GM19193 (cell line): Measurements from ENCODE around the gene KRT78.

Experiments
- POLR2A ChIP-seq: IDR thresholded peaks from 4 replicates; pipeline ENCODE4 v1.6.1; 2011; ENCODE audit not compliant: insufficient read depth, insufficient read length; ENCODE audit errors: extremely low read depth

Gene KRT78

GRCh38 chr12:52796839-52797528 lies 51.8 kb downstream of the KRT78 start:
- TF ChIP-seq POLR2A, result no peak

DNA sequence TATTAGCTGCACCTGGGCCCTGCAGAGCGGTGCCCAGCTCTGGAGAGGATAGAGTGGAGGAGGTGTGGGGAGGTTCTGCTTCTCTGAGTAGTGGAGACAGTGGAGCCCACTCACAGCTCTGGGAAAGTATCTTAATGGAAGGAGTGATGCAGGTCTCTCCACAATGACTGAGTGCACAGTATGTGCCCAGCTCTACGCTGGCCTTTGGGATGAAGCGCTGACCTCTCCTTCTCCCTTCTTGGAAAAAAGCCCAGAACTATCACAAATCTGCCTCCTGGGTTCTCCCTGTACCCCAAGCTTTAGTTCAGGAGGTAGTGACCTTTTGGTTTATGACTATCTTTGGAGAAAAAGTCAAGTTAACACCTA lies 52.4 kb downstream of the KRT78 start:
- TF ChIP-seq POLR2A, result no peak

DNA sequence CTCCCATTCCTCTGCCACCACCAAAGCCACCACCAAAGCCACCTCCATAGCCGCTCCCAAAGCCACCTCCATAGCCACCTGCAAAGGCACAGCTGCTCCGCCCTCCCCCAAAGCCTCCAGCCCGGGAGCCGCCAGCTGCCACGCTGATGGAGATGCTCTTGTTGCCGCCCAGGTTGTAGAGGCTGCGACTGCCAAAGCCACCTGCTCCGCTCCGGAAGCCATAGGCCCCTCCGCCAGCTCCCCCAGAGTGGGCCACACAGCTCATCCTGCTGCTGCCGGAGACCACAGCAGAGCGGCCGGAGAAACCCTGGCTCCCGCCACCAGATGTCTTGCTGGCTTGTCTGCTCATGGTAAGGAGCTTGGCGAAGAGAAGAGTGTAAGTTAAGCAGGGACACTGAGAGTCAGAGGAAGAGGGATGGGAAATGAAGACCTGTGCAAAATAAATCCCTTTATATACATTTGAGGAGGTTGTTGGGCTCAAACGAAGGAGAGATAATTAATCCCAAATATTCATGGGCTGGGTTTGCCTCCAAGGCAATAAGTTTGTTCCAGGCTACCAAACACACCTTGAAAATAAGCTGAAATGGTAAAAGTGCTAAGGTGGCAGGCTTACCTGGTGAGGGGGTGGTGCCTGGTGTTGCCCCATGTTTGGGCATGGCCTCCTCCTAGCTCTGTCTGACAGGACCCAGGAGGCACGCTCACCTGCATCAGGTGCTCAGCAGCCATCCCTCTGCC lies 52.9 kb downstream of the KRT78 start, which contains the start of gene KRT3:
Gene KRT3, minus strand, starts transcription at position 424 of the 735 bp plus-strand sequence. Its CDS starts 75 bp downstream, at position 349.
- TF ChIP-seq POLR2A, result no peak

DNA sequence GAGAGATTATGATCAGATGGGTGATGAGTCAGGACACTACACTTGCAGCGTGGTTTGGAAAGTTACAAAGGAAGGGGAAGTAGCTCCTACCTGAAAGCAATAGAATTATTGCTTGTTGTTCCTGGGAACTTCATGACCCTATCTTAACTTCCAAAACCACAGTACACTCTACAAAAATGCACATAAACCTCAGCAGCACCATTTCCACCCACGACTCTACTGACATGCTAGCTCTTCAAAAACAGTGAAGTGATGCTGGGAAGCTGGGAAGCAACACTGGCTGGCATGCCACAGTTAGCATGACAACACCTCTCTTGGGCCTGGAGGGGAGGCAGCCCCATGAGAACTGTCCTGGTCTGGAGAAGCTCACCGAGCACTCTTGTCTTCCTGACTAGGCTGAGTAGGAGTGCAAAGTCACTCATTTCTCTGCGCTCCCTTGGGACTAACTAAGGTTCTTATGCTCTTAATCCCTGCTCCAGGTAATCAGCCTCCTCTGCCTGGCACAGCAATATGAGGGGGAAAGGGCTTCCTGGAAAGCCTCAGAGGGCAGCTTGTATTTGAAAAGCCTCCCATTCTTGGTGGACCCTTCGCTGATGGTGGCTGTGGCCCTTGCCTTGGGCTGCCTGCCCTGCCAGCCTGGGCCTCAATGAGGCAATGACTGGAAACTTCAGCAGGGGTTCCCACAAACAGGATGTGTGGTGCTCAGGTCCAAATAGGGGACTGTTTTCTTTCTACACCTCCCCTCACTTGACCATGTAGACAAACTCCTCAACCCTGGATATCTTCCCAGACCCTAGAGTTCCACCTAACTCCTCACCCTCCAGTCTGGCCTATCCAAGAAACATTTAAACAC lies 54.1 kb downstream of the KRT78 start:
- no peak for TF ChIP-seq POLR2A

- no peak for TF ChIP-seq POLR2A
These were observed 56.4 kb downstream of the KRT78 start for GRCh38 chr12:52792185-52793029.

- no peak for TF ChIP-seq POLR2A
These were observed 57.3 kb downstream of the KRT78 start for GRCh38 chr12:52791271-52792184.

DNA sequence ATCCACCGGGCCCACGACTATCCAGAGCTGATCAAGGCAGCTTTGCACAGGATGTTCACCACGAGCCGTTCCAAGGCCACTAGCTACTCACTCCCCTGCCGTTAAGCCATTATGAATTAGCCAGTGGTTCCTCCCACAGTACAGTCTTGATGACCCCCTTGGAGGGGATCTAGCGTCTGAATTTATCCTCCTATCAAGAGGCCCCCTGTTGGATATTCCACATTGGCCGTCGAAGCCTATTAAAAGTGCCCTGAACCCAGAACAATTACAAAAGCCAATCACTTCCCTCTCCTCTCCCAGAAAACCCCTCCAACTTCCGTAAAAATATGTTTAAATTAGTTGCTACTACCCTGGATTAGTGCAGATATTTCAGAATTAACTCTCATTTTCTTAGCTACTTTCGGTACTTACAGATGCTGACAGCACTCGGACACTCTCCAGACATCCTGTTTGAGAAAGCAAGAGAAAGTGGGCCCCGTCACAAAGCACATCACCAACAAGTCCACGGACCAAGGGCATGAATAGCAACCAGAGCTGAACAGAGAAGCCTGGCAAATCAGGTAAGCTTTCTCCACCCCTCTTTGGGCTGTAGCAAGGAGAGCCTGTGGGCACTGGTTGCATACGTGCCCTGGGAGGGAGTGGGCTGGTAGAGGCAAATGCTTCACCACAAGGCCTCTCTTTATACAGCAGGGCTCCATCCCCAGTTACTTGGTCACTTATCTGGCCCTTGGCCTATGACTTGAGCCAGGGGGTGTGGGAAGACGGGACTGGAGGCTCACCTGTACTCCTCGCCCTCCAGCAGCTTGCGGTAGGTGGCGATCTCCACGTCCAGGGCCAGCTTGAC lies 58.1 kb downstream of the KRT78 start:
- TF ChIP-seq POLR2A, result no peak

- no peak for TF ChIP-seq POLR2A
These were observed 59.0 kb downstream of the KRT78 start for GRCh38 chr12:52789637-52790426.

DNA sequence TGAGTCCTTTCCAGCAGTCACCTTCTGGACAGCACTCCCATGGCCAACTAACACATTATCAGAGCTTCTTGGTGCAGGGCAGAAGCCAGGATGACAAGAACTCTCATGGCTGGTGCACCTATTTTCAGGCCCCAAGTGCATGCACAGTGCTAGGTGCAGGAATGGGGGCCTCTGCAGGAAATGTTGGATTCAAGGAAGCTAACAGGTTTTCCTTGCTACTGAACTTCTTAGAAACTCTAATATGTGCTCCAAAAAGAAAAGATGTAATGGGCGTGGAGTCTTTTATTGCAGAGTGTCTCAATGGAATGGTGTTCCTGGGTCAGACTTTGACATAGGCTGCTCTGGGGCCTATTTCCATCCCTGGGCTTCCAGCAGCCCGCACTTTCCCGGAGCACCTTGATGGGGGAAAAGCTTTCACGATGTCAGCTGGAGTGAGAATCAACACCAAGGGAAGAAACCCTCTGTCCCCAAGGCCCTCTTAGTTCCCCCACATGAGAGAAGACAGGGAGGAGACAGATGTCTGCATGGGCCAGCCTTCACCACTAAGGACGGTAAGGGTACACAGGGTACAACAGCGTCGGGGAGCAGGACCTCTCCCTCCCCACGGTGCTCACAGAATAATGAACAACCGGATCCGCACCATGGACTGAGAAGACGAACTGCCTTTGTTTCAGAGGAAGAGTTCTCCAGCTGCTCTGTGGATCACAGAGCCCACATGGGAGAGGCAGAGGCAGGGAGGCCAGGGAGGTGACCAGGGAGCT lies 59.7 kb downstream of the KRT78 start:
- TF ChIP-seq POLR2A, result no peak

GRCh38 chr12:52788192-52788875 lies 60.5 kb downstream of the KRT78 start:
- TF ChIP-seq POLR2A, result no peak
